Erythroblast (primary cell): Measurements from ENCODE around the gene MYO10.

Source experiments
- GATA1 ChIP-seq: IDR thresholded peaks from 2 replicates; pipeline ENCODE4 v1.6.1; 2011; ENCODE audit warnings: low read depth, mild to moderate bottlenecking, control low read depth, low read length, moderate library complexity
- POLR2A ChIP-seq: IDR thresholded peaks from 2 replicates; pipeline ENCODE4 v1.6.1; 2011; ENCODE audit warnings: mild to moderate bottlenecking, low read length

- TF ChIP-seq POLR2A (no peak), GATA1 (no peak)
These were observed 203.7 kb downstream of the MYO10 start for GRCh38 chr5:16732356-16732755.
